ENCODE results near the gene CPNE5. TPM values are rescaled to one million over a fixed set of nuclear protein-coding genes. Genes with fewer than 3 reads are reported as not detected.

CPNE5 gene
- total RNA-seq, 1 donor from 2014 or later = not detected

DNA sequence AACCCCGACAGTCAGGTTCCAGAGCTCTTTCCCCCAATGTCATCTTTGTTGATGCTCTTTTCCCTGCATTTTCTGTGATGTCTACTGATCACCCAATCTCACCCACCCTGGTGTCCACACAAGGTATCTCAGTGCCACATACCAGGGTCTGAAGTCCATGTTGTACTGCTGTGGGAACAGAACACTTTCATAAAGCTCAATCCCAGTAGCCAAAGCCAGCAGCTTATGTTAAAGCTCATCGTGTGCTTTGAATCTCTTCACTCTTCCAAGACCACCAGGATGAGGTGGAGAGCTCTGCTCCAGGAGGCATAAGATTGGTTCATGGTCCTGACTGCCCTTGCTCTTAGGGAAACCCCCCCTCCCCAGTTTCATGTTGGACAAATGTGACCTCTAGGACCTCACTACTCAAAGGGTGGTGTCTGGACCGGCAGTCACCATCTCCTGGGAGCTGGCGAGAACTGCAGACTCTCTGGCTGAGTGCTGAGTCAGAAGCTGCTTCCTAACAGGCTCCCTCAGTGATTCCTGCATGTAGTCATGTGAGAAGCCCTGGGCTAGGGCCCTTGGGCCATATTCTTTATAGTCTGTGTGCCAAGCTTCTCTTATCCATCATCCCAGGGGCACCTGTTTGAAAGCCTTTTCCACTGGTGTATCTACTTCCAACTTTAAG, 13.4 kb upstream of the CPNE5 start:
- no peak overlapping the region for H3K27ac Mint-ChIP-seq

DNA sequence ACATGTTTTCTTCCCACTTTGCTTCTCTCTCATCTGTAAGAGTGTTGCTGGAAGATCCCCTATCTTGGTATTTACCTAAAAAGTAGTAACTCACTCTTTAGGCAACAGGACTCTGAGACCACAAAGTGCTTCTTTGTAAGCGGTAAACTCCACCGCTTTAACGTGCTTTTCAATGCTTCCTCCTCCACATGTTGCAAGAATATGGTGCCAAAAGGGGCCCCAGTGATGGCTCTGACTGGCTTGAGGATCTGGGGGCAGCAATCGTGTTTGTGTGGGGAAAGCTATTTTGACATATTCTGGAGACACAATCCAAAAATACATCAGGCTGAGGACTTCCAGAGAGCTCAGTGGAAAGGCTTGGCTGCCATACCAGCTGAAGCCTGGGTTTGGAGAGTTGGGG, 12.4 kb upstream of the CPNE5 start:
- H3K9me3 Mint-ChIP-seq = no peaks in the 10 kb centered on the region
- peaks cover 16% of the 10 kb centered on the region for H4K20me1 ChIP-seq (ENCODE audit: low read depth)
- H3K27ac ChIP-seq = no peak overlapping the region
- no peak overlapping the region for H3K4me3 Mint-ChIP-seq
- H3K79me2 ChIP-seq (ENCODE audit: low read depth) = no peaks in the 10 kb centered on the region
- peaks cover 5% of the 10 kb centered on the region for H3K27me3 Mint-ChIP-seq (ENCODE audit: insufficient read depth, low read depth)
- H3K4me1 Mint-ChIP-seq = peaks cover 33% of the 10 kb centered on the region
- H3K36me3 ChIP-seq = no peaks in the 10 kb centered on the region
- no peak for DNase-seq (ENCODE audit: low spot score)
- no peak overlapping the region for H3K27ac Mint-ChIP-seq
- H3K4me2 ChIP-seq = no peak overlapping the region
- TF ChIP-seq EZH2phosphoT487 (IDR thresholded peaks at IDR 0.05) (no peak), EZH2 (IDR thresholded peaks at IDR 0.05) (no peak)
- TF ChIP-seq, protein P1, sequence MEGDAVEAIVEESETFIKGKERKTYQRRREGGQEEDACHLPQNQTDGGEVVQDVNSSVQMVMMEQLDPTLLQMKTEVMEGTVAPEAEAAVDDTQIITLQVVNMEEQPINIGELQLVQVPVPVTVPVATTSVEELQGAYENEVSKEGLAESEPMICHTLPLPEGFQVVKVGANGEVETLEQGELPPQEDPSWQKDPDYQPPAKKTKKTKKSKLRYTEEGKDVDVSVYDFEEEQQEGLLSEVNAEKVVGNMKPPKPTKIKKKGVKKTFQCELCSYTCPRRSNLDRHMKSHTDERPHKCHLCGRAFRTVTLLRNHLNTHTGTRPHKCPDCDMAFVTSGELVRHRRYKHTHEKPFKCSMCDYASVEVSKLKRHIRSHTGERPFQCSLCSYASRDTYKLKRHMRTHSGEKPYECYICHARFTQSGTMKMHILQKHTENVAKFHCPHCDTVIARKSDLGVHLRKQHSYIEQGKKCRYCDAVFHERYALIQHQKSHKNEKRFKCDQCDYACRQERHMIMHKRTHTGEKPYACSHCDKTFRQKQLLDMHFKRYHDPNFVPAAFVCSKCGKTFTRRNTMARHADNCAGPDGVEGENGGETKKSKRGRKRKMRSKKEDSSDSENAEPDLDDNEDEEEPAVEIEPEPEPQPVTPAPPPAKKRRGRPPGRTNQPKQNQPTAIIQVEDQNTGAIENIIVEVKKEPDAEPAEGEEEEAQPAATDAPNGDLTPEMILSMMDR (IDR thresholded peaks at IDR 0.05) = no peak
- H3K36me3 Mint-ChIP-seq = peaks cover 11% of the 10 kb centered on the region
- H3K27me3 ChIP-seq = peaks cover 5% of the 10 kb centered on the region
- no peak overlapping the region for H3K9ac ChIP-seq
- peaks cover 11% of the 10 kb centered on the region for H3K4me1 ChIP-seq
- H2AFZ ChIP-seq (replicated peaks) = no peak overlapping the region
- H3K4me3 ChIP-seq = no peak overlapping the region
- H3F3A ChIP-seq (ENCODE audit: low read depth) = peaks cover 27% of the 10 kb centered on the region
- H3K9me3 ChIP-seq (ENCODE audit: low read depth) = no peaks in the 10 kb centered on the region

More for the DNA sequence above, 13.4 kb upstream of the CPNE5 start:
- Mint-ChIP-seq H3K36me3 (peaks cover 13% of the 10 kb centered on the region), H3K4me3 (no peak overlapping the region), H3K27me3 (ENCODE audit: insufficient read depth, low read depth) (peaks cover 3% of the 10 kb centered on the region), H3K4me1 (peaks cover 36% of the 10 kb centered on the region), H3K9me3 (no peaks in the 10 kb centered on the region)
- Histone ChIP-seq H3K4me2 (no peak overlapping the region), H3K4me1 (peaks cover 11% of the 10 kb centered on the region), H3K79me2 (ENCODE audit: low read depth) (peaks cover 8% of the 10 kb centered on the region), H3K36me3 (no peaks in the 10 kb centered on the region), H3K4me3 (no peak overlapping the region), H3K9me3 (ENCODE audit: low read depth) (no peaks in the 10 kb centered on the region), H3K9ac (no peak overlapping the region), H2AFZ (replicated peaks) (no peak overlapping the region), H3K27me3 (peaks cover 4% of the 10 kb centered on the region), H4K20me1 (ENCODE audit: low read depth) (peaks cover 24% of the 10 kb centered on the region), H3F3A (ENCODE audit: low read depth) (peaks cover 27% of the 10 kb centered on the region), H3K27ac (no peak overlapping the region)
- DNase-seq (ENCODE audit: low spot score) = no peak
- TF ChIP-seq EZH2 (IDR thresholded peaks at IDR 0.05) (no peak), EZH2phosphoT487 (IDR thresholded peaks at IDR 0.05) (no peak)
- TF ChIP-seq, protein P1 (IDR thresholded peaks at IDR 0.05) = no peak

DNA sequence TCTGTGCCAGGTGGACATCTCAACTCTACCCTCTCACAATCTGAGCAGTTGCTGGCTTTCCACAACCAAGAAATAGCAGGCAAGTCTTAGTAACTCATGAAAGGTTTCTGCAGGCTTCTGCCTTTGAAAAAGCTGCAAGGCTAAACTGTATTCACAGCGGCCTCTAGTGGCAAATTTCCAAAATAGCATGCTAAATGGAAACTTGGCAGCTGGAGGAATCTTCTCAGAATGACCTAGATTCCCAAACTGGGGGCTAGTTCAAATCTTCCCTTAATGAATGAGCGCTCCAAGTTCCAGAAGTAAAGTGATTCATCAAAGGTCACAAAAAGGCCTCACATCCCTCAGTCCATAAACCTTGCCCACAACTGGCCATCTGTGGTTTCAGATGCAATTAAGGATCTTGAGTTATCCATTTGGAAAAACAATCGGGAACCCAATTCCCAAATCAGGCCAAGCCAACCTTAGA, 11.9 kb upstream of the CPNE5 start:
- H3F3A ChIP-seq (ENCODE audit: low read depth) = peaks cover 27% of the 10 kb centered on the region
- no peak overlapping the region for H3K27ac Mint-ChIP-seq
- peaks cover 11% of the 10 kb centered on the region for H3K4me1 ChIP-seq
- peaks cover 5% of the 10 kb centered on the region for H3K27me3 Mint-ChIP-seq (ENCODE audit: insufficient read depth, low read depth)
- no peaks in the 10 kb centered on the region for H3K9me3 ChIP-seq (ENCODE audit: low read depth)
- DNase-seq (ENCODE audit: low spot score) = peak; percentile 81
- peaks cover 14% of the 10 kb centered on the region for H4K20me1 ChIP-seq (ENCODE audit: low read depth)
- H3K27me3 ChIP-seq = peaks cover 5% of the 10 kb centered on the region
- no peaks in the 10 kb centered on the region for H3K36me3 ChIP-seq
- TF ChIP-seq, protein P1 (IDR thresholded peaks at IDR 0.05) = peak; percentile 88
- no peak for TF ChIP-seq EZH2phosphoT487 (IDR thresholded peaks at IDR 0.05)
- H3K79me2 ChIP-seq (ENCODE audit: low read depth) = no peaks in the 10 kb centered on the region
- H3K27ac ChIP-seq = no peak overlapping the region
- H3K9me3 Mint-ChIP-seq = no peaks in the 10 kb centered on the region
- no peak overlapping the region for H2AFZ ChIP-seq (replicated peaks)
- no peak overlapping the region for H3K4me3 Mint-ChIP-seq
- H3K4me1 Mint-ChIP-seq = peaks cover 33% of the 10 kb centered on the region
- no peak overlapping the region for H3K4me3 ChIP-seq
- H3K4me2 ChIP-seq = no peak overlapping the region
- H3K36me3 Mint-ChIP-seq = peaks cover 6% of the 10 kb centered on the region
- H3K9ac ChIP-seq = no peak overlapping the region
